ENCODE data around the gene BCKDHA.
"Not testable (repeated sequence)": the region's sequence is repeated elsewhere in the genome, so short reads cannot be mapped to it uniquely, and the experiment has no call there.

Gene BCKDHA

GRCh38 chr19:41452584-41453275, 55.1 kb downstream of the BCKDHA start:
- DNase-seq = no peak

- no peak for DNase-seq
These were observed 58.3 kb downstream of the BCKDHA start for GRCh38 chr19:41455936-41456335.

- DNase-seq = no peak
These were observed 58.8 kb downstream of the BCKDHA start for GRCh38 chr19:41456342-41456918.

GRCh38 chr19:41457241-41457640, 59.6 kb downstream of the BCKDHA start:
- DNase-seq = no peak

GRCh38 chr19:41462497-41462896, 64.9 kb downstream of the BCKDHA start:
- DNase-seq = no peak

GRCh38 chr19:41463257-41464256, 65.9 kb downstream of the BCKDHA start:
- not testable (repeated sequence) for DNase-seq
